OCI-LY3 (cell line): Measurements from ENCODE around the gene PLCB1.

Experiments
- EZH2phosphoT487 ChIP-seq: fragments of 200-600 bp; shearing (Covaris generic); IDR thresholded peaks from 2 replicates; pipeline ENCODE4 v1.6.1; 2018; ENCODE audit warnings: antibody characterized with exemption, mixed run types, low read depth
- TF ChIP-seq, protein P1 (sequence below): fragments of 200-600, 300-600 bp; sonication (generic); IDR thresholded peaks from 2 replicates; pipeline ENCODE4 v1.5.1; 2014; ENCODE audit warnings: antibody characterized with exemption, low read length, low read depth

DNA sequence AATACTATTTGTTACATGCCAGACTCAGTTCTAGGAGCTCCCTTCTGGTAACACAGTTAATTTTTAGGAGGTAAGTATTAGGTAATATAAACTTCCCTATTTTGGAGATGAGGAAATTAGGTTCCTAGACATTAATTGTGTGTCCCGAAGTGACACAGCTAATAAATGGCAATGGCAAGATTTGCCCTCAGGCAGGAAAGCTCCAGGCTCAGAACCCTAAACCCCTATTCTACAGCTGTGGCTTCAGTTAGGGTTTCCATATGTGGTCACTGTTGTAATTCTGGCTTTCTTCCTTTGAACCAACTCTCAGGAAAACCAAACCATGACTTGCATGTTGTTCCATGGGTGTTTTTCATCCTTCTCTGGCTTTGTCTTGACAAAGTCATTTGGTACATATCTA lies 188.2 kb downstream of the PLCB1 start:
- TF ChIP-seq, protein P1, sequence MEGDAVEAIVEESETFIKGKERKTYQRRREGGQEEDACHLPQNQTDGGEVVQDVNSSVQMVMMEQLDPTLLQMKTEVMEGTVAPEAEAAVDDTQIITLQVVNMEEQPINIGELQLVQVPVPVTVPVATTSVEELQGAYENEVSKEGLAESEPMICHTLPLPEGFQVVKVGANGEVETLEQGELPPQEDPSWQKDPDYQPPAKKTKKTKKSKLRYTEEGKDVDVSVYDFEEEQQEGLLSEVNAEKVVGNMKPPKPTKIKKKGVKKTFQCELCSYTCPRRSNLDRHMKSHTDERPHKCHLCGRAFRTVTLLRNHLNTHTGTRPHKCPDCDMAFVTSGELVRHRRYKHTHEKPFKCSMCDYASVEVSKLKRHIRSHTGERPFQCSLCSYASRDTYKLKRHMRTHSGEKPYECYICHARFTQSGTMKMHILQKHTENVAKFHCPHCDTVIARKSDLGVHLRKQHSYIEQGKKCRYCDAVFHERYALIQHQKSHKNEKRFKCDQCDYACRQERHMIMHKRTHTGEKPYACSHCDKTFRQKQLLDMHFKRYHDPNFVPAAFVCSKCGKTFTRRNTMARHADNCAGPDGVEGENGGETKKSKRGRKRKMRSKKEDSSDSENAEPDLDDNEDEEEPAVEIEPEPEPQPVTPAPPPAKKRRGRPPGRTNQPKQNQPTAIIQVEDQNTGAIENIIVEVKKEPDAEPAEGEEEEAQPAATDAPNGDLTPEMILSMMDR: no peak
- TF ChIP-seq EZH2phosphoT487: no peak
